Stimulated activated CD4-positive, alpha-beta T cell treated with anti-CD3 and anti-CD28 coated beads, Interleukin-12 subunit alpha, Interleukin-12 subunit beta, amount 100 ng/mL, for 24 hours (primary cell): ENCODE data around the gene ABCG1.

Source experiments
- DNase-seq, 2 experiments: peaks; one replicate each; pipeline ENCODE4 v3.0.0-alpha.2; 2020; ENCODE audit warnings: low read depth in 2 of 2

ABCG1 gene

DNA sequence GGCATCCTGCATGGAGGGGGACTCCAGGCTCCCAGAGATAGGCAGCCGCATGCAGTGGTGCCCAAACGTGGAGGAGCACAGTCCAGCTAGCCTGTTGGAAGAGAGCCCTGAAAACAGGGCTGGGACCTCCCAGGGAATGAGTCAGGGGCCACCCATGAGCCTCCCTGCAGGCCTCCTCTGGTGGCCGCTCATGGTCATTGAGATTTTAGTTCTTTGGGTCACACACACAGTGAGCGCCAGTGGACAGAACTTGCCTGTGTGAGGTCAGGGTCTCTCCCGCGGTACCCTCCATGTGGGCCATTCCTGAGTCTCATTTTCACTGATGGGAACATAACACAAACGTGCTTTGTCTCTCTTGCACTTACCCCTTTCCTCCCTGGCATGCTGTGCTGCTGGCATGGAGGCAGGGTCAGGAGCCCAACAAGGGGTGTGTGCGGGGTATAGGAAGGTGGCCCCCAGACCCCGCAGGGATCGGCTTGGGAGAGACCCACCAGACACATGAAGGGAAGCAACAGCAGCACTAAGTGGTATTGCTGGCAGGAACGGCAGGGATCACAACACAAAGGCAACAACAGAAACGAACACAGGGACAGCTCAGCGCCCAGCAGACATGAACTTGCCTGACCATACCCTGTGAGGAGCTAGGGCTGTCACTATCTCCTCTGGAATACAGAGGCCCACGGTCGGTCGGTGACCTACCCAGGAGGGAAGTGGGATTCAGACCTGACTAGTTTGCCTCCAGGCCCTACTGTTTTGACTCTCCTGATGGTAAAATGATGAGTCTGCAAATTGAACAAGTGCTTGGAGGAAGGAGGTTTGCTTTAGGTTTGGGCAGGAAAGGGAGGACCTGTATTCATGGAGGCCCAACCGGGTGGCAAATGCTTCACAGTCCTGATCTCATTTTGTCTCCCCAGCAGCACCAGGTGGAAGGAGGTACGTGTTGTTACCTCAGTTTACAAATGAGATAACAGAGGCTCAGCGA, 31.8 kb downstream of the ABCG1 start:
- no peak for DNase-seq

- no peak for DNase-seq
Observed at GRCh38 chr21:42251654-42252324, 32.8 kb downstream of the ABCG1 start.

GRCh38 chr21:42252325-42252654, 33.4 kb downstream of the ABCG1 start:
- no peak for DNase-seq

DNA sequence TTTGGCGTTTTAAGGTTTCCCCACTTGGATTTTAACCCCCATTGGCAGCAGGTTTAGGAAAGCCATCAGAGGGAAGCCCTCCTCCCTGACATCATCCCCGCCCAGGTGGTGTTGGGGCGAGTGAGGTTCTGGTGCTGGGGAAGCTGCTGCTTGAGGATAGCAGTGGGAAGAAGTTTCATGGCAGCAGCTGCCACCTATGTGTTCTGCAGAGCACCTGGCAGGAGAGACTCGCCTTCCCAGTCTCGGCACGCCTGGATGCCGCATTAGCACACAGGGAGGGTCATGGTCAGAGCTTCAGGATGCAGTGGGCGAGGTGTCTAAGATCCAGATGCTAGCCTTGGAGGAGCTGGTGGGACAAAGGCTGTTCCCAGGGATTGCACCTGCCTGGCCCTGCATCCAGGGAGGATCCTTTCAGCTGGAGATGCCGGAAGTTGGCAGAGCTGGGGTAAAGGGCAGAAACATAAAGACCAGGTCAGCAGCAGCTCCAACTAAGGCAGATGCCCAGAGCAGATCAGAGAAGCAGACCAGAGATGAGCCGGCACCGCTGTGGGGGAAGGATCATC, 33.9 kb downstream of the ABCG1 start:
- no peak for DNase-seq

DNA sequence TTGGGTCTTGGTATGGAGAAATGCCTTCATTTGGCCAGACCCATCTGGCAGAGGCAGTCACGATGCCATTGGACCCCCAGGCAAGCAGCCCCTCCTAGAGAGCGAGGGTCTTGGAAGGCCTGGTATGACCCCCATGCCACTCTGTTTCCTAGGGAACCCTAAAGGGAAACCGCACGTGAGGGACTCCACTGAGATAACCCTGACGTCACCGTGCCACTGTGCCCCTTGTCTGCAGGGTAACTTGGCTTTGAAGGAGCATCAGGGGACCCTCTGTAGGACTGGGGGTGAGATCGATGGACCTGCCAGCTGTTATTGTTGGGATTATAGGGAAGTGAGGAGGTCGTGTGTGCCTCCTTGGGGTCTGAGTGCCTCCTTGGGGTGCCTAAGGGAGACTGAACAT, 34.5 kb downstream of the ABCG1 start:
- no peak for DNase-seq

DNA sequence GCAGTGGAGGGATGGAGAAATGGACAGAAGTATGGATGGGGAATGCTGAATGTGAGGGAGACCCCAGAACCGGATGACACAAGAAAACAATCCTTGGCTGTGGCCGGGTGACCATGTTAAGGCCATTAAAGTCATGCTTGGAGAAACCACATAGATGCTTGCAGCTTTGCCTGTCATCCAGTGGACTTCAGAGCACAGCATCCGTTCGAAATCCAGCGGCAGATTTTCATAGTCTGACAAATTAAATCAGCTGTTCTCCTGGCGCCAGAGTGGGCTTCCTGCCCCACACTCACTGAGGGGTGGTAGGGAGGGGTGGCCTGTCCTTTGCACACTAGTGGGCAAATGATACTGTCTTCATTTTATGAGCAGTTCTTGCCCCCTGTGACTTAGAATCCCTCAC, 35.1 kb downstream of the ABCG1 start:
- no peak for DNase-seq

DNA sequence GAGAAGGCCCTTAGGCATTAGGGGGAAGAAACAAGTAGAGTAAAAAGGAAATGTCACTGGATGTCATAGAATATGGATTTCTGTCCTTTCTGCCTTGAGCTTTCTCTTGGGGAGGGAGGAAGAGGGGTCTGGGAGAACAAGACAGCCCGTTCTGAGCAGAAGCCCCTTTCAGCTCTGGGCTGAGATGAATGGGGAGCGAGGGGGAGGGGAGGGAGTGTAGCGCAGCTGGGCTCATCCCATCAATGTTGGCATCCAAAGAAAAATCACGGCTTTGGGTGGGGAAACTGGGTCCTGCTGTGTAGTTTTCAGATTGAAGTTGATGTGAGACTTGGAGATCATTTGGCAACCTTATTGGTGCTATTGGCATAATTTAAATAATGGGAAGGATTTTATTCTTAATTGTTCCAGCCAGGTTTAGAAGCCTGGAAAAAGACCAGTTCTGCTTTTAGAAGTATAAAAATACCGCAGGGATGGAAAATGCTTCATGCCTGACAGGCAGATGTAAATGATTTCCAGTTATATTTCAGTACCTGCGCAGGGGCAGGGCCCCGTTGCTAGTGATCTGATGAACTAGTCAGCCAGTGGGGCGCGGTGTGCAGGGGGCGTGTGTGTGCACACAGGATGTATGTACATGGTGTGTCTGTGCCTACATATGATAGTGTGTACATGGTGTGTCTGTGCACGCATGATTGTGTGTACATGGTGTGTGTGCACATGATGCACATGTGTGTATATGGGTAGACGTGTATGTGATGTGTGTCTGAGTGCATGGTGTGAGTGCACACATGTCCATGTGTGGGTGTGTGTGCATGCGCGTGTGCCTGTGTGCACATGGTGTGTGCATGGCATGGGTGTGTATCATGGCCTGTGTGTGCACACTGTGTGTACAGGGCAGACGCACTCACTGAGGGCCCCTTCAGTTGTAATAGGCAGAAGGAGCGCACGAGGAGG, 36.0 kb downstream of the ABCG1 start:
- DNase-seq = no peak

DNA sequence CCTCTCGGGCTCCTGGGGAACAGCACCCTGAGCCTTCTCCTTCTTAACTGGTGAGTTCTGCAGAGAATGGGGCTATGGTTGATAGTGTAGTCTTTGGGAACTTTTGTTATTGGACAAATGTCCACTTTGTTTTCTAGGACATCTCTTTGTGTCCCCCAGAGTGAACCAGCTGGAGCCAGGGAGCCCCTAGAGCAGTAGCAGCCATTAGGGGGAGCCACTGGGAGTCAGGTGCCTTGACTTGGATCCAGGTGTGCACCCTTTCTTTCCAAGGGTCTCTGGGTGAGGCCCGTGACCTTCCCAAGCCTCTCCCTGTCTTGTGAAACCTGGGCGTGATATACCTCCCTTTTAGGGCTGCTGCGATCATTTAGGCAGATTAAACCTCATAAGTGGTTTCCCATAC, 36.9 kb downstream of the ABCG1 start:
- DNase-seq = no peak

DNA sequence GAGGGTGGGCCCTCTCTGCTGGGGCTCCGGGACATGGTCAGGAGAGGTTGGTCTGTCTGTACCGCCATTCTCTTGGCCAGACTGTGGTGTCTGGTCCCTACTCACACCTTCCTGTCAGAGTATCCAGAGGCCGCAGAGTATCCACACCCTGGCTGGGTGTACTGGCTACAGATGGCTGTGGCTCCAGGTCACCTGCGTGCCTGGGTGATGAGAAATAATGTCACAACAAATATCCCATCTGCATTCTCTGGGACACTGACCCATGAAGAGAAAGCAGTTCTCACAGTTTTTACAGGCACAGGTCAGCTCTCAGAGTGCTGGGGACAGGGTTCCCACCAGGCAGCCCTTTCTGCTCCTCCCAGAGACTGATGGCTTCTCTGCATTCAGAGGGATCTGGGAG, 37.4 kb downstream of the ABCG1 start:
- no peak for DNase-seq

- DNase-seq = no peak
Observed at GRCh38 chr21:42257091-42257765, 38.3 kb downstream of the ABCG1 start.

GRCh38 chr21:42258150-42258884, 39.4 kb downstream of the ABCG1 start:
- peak; percentile 70 to 74 for DNase-seq

- no peak for DNase-seq
Observed at GRCh38 chr21:42258885-42259407, 40.0 kb downstream of the ABCG1 start.

DNA sequence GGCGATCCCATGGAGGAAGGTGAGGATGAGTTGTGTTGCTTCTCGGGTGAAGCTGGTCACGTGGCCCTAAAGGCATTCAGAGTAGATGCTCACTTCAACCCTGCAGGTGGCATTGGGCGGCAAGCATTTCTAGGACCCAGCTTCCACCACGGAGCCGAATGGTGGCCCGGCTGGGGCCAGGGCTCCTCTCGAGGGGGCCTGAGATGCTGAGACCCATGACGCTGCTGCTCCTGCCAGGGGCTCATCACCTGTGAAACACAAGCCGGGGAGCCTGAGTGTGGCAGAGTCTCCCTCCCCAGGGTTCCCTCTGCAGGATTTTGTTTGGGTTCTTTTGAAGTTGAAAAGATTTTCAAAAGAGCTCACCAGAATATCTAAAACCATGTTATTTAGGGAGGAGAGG, 41.2 kb downstream of the ABCG1 start:
- DNase-seq = no peak

DNA sequence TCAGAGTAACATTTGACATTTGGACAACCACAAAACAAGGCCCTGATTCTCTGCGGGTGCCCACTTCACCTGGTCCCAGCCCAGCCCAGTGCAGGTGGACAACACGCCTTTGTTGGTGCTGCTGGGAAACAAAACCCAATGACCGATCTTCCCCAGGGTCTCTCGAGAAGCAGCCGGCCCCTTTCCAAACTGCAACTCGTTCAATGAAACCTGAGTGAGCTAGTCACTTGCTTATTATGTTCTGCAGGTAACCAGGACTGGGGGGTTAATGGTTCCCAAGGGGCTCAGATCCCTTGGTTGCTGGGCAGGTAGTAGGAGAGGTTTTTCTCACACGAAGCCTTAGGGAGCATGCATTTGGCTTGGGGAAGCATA, 42.9 kb downstream of the ABCG1 start:
- no peak for DNase-seq

GRCh38 chr21:42262831-42263231, 43.9 kb downstream of the ABCG1 start:
- no peak for DNase-seq

DNA sequence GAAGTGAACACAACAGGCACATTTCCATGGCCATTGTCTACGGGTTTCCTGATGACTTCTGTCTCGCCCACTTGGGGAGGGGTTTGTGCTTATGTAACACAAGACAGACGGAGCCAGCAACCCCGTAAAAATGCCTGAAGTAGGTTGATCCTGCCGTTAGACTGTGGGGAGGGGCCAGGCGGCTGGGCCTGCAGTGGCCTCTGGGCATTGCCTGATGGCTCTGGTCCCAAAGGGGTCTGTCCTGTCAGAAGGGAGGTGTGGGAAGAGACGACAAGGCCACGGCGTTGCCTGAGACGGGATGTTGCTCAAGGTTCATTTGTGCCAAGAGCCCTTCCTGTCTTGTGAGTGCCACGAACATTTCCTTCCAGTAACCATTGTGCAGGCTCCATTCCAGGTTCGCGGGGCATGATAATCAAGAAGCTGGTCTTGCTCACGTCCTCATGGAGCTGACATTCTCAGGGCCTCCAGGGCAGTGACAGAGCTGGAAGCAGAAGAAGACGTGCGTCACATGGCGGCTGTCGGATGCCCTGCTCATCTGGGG, 44.7 kb downstream of the ABCG1 start:
- no peak for DNase-seq

GRCh38 chr21:42264245-42265195, 45.6 kb downstream of the ABCG1 start:
- no peak for DNase-seq

- no peak for DNase-seq
Observed at GRCh38 chr21:42265231-42265812, 46.4 kb downstream of the ABCG1 start.
